Ishikawa (cell line): ENCODE results near the gene RNF4.

Source experiments
- CEBPB ChIP-seq: IDR thresholded peaks from 2 replicates; pipeline ENCODE4 v1.6.1; 2012
- CREB1 ChIP-seq: IDR thresholded peaks from 2 replicates; pipeline ENCODE4 v1.6.1; 2012; ENCODE audit warnings: low read depth
- EGR1 ChIP-seq: IDR thresholded peaks from 2 replicates; pipeline ENCODE4 v1.6.1; 2012
- EP300 ChIP-seq: IDR thresholded peaks from 2 replicates; pipeline ENCODE4 v1.6.1; 2012; ENCODE audit warnings: borderline replicate concordance
- FOXM1 ChIP-seq: IDR thresholded peaks from 2 replicates; pipeline ENCODE4 v1.6.1; 2012; ENCODE audit warnings: low read depth, borderline replicate concordance
- NFIC ChIP-seq: IDR thresholded peaks from 2 replicates; pipeline ENCODE4 v1.6.1; 2012
- RAD21 ChIP-seq: IDR thresholded peaks from 2 replicates; pipeline ENCODE4 v1.6.1; 2012; ENCODE audit warnings: low read depth
- REST ChIP-seq: IDR thresholded peaks from 2 replicates; pipeline ENCODE4 v1.6.1; 2012; ENCODE audit warnings: low read depth, mild to moderate bottlenecking
- TAF1 ChIP-seq: IDR thresholded peaks from 2 replicates; pipeline ENCODE4 v1.6.1; 2012; ENCODE audit warnings: low read depth, mild to moderate bottlenecking
- TCF12 ChIP-seq: IDR thresholded peaks from 2 replicates; pipeline ENCODE4 v1.6.1; 2012; ENCODE audit warnings: low read depth
- TEAD4 ChIP-seq: IDR thresholded peaks from 2 replicates; pipeline ENCODE4 v1.6.1; 2012
- YY1 ChIP-seq: IDR thresholded peaks from 2 replicates; pipeline ENCODE4 v1.6.1; 2012; ENCODE audit warnings: low read depth
- ZBTB7A ChIP-seq: IDR thresholded peaks from 2 replicates; pipeline ENCODE4 v1.6.1; 2012; ENCODE audit warnings: low read depth
- TF ChIP-seq, protein P1 (sequence below): IDR thresholded peaks from 2 replicates; pipeline ENCODE4 v1.6.1; 2012
- TF ChIP-seq, protein P2 (sequence below): IDR thresholded peaks from 2 replicates; pipeline ENCODE4 v1.6.1; 2012

Gene RNF4

GRCh38 chr4:2534904-2535375, 66.0 kb downstream of the RNF4 start:
- TF ChIP-seq CEBPB (no peak), CREB1 (no peak), EP300 (no peak), TAF1 (no peak), TCF12 (no peak), EGR1 (no peak), ZBTB7A (no peak), FOXM1 (no peak)
- TF ChIP-seq, protein P1, sequence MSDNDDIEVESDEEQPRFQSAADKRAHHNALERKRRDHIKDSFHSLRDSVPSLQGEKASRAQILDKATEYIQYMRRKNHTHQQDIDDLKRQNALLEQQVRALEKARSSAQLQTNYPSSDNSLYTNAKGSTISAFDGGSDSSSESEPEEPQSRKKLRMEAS: no peak

GRCh38 chr4:2535376-2536192, 66.7 kb downstream of the RNF4 start:
- TF ChIP-seq FOXM1 (no peak), RAD21 (no peak), TCF12 (no peak), TAF1 (no peak), NFIC (no peak), EGR1 (no peak), TEAD4 (no peak), YY1 (no peak), EP300 (no peak), REST (no peak), ZBTB7A (no peak), CEBPB (no peak)
- TF ChIP-seq, protein P2, sequence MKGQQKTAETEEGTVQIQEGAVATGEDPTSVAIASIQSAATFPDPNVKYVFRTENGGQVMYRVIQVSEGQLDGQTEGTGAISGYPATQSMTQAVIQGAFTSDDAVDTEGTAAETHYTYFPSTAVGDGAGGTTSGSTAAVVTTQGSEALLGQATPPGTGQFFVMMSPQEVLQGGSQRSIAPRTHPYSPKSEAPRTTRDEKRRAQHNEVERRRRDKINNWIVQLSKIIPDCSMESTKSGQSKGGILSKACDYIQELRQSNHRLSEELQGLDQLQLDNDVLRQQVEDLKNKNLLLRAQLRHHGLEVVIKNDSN: no peak

DNA sequence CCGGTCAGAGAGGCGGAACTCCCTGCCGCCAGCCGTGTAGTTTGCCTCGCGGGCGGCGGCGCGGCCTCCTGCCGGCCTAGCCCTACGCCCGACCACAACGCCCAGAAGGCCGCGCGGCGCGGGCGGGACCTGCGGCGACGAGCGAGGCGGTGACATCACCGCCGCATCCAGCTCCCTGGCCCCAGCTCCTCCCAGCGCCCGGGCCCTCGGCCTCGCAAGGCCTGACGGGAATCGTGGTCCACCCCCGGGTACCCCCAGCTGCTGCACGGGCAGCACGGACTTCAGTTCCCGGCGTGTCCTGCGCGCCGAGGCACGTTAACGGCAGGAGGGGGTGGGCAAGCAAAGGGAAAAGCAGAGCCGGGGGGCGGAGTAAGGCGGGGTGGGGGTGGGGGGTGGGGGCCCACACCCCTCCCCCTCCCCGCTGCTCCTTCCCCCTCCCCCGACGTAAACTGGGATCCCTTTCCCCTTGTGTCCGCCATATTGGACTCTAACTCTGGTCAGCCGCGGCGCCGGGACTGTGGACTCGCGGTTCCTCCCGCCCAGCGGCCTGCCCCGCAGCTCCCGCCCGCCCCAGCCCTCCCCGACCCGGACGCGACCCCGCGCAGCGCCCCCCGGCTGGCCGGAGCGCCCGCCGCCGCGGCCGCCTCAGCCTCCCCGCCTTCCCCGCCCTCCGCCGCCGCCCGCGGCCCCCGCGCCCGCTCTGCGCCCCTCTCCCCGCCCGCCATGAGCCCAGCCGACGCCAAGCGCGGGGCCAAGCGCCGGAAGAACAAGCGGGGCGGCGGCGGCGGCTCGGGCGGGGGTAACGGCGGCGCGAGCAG, 67.5 kb downstream of the RNF4 start, which contains the start of gene FAM193A:
TSS of gene FAM193A (plus strand) at position 455 of the 818 bp plus-strand sequence. CDS start at position 724, 269 bp downstream.
- TF ChIP-seq CEBPB (no peak), TAF1 (peak; percentile 55; the same call in 1 of the 2 replicates), EGR1 (no peak), ZBTB7A (0 out of 2 replicates have a peak, but pooled peaks have one; percentile 6), NFIC (no peak), RAD21 (no peak), TEAD4 (no peak), YY1 (peak; percentile 90), CREB1 (peak; percentile 81), EP300 (no peak), REST (no peak), FOXM1 (no peak), TCF12 (peak; percentile 53; the same call in 1 of the 2 replicates)
- TF ChIP-seq, protein P1: peak; percentile 18; the same call in 1 of the 2 replicates
- TF ChIP-seq, protein P2: no peak

DNA sequence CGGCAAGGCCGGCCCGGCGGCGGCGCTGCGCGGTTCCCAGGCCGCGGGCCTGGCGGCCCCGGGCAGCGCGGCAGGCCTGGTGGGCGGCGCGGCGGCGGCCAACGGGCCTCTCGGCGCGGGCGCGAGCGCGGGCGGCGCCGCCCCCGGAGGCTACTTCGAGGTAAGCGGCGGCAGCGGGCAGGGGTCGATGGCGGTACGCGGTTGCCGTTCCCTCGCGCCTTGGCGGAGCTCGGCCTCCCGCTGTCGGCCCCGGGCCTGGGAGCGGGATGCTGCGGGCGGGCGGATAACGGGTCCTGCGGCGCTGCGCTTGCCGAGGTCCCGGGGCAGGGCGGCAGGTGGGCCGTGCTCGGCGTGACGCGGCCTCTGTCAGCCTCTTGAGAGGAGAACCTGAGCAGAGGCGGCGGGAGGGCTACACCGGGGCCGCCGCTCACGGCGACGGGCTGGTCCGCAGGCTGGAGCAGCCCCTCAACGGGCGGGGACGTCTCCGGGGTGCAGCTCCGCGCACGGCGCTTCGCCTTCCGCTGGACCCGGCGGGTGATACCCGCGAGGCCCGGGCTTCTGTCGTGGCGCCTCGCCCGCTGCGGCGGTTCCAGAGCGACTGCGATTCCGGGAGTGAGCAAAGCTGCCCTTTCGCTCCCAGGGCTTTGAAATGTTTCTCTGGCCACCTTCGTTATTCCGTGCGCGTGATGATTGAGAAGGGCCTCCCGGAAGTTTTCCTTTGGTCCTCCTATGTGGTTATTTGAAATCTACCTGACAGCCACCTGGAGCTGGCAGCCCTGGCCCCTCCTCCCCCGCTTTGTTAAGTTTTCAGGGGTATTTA, 68.3 kb downstream of the RNF4 start:
- TF ChIP-seq TCF12: no peak
- TF ChIP-seq EGR1: no peak
- TF ChIP-seq FOXM1: peak; percentile 68
- TF ChIP-seq, protein P2: no peak
- TF ChIP-seq YY1: peak; percentile 8; the same call in 1 of the 2 replicates
- 0 out of 2 replicates have a peak, but pooled peaks have one; percentile 44 for TF ChIP-seq ZBTB7A
- no peak for TF ChIP-seq REST
- no peak for TF ChIP-seq RAD21
- no peak for TF ChIP-seq TEAD4
- no peak for TF ChIP-seq CEBPB
- TF ChIP-seq, protein P1: 0 out of 2 replicates have a peak, but pooled peaks have one; percentile 21
- no peak for TF ChIP-seq CREB1
- 0 out of 2 replicates have a peak, but pooled peaks have one; percentile 31 for TF ChIP-seq TAF1
